K562 (cell line): ENCODE results near the gene RETREG2. TPM values are rescaled to one million over a fixed set of nuclear protein-coding genes. Genes with fewer than 3 reads are reported as not detected.

Source experiments
- ATAC-seq: fragments of 200-7000 bp; cut with Tn5 transposase; 3 replicates; pipeline ENCODE4 v1.9.1; 2020; ENCODE audit warnings: moderate library complexity
- BruUV-seq: library from RNA; stranded (reverse); fragments of 400-500 nt; replicated peaks from 2 replicates; lab custom pipeline; 2021; lab: Mats Ljungman, UMichigan
- CTCF ChIA-PET: fragments of 300-600 bp; formaldehyde crosslinking; extraction: SDS; loops from one replicate; lab custom pipeline; 2021; ENCODE audit warnings: low intra/inter-chr PET ratio; lab: Yijun Ruan, JAX
- POLR2A ChIA-PET: fragments of 300-600, 350-650 bp; sonication (Branson Sonifier 250); formaldehyde crosslinking; extraction: SDS; loops from one replicate; lab custom pipeline; 2021; ENCODE audit warnings: antibody characterized with exemption, inconsistent platforms; lab: Yijun Ruan, JAX
- DNase-seq, 4 experiments: peaks; one replicate each; pipeline versions ENCODE4 v3.0.0 to v3.0.0-alpha.2; 2011 to 2018; ENCODE audit warnings: low spot score in 3 of 4, mixed read lengths in 3 of 4; ENCODE audit errors: extremely low read depth in 1 of 4
- FAIRE-seq: peaks from 2 replicates; lab custom pipeline; 2011; peaks lifted over from hg19 to GRCh38; lab: Jason Lieb, UNC
- H2AFZ ChIP-seq: 2 replicates; pipeline ENCODE4 v1.6.0; 2011; ENCODE audit warnings: low read depth, low read length, control low read depth, inconsistent platforms
- H3K27ac ChIP-seq: fragments of 200-600 bp; 3 replicates; pipeline ENCODE4 v1.8.0; 2011; ENCODE audit warnings: low read depth, mild to moderate bottlenecking, control low read depth, inconsistent platforms, low read length, moderate library complexity, mixed read lengths; ENCODE audit errors: extremely low read depth
- H3K27me3 ChIP-seq, 2 experiments: fragments of 300-600 bp in 1 of 2; 2 replicates in 1 of 2; 3 replicates in 1 of 2; pipeline versions ENCODE4 v1.6.0 to v1.8.0; 2011; ENCODE audit warnings: inconsistent platforms in 2 of 2, low read length in 2 of 2, mild to moderate bottlenecking in 1 of 2, mixed read lengths in 1 of 2, moderate library complexity in 1 of 2; ENCODE audit not compliant: control insufficient read depth in 2 of 2, insufficient read depth in 2 of 2
- H3K36me3 ChIP-seq: fragments of 300-600 bp; 3 replicates; pipeline ENCODE4 v1.8.0; 2011; ENCODE audit warnings: mild to moderate bottlenecking, low read length, inconsistent platforms; ENCODE audit not compliant: control insufficient read depth, insufficient read depth
- H3K4me1 ChIP-seq, 2 experiments: fragments of 200-600 bp in 1 of 2; replicated peaks in 1 of 2; 2 replicates in 1 of 2; 3 replicates in 1 of 2; pipeline versions ENCODE4 v1.5.1 to v1.8.0; 2011; ENCODE audit warnings: inconsistent platforms in 2 of 2, low read length in 2 of 2, mild to moderate bottlenecking in 1 of 2, mixed read lengths in 1 of 2, moderate library complexity in 1 of 2; ENCODE audit not compliant: control insufficient read depth in 2 of 2, insufficient read depth in 2 of 2
- H3K4me2 ChIP-seq: 2 replicates; pipeline ENCODE4 v1.6.1; 2011; ENCODE audit warnings: low read length, control low read depth, inconsistent platforms, mixed read lengths; ENCODE audit not compliant: insufficient read depth
- H3K4me3 ChIP-seq: fragments of 200-600 bp; sonication (generic), shearing (Covaris generic); 2 replicates; pipeline ENCODE4 v1.5.1; 2016; ENCODE audit warnings: control low read depth, inconsistent platforms
- H3K79me2 ChIP-seq: fragments of 200-600 bp; 3 replicates; pipeline ENCODE4 v1.8.0; 2011; ENCODE audit warnings: low read length, inconsistent platforms; ENCODE audit not compliant: control insufficient read depth, insufficient read depth
- H3K9ac ChIP-seq, 2 experiments: 2 replicates each; pipeline versions ENCODE4 v1.6.0 to v1.6.1; 2011; ENCODE audit warnings: low read depth in 2 of 2, low read length in 2 of 2, control low read depth in 1 of 2, inconsistent platforms in 1 of 2, mild to moderate bottlenecking in 1 of 2, mixed read lengths in 1 of 2; ENCODE audit not compliant: insufficient read depth in 1 of 2
- H3K9me1 ChIP-seq: one replicate; pipeline ENCODE4 v1.6.0; 2011; ENCODE audit warnings: inconsistent platforms, mild to moderate bottlenecking, low read length, moderate library complexity; ENCODE audit not compliant: control insufficient read depth, insufficient read depth
- H3K9me3 ChIP-seq: replicated peaks from 2 replicates; pipeline ENCODE4 v1.5.1; 2011; ENCODE audit warnings: low read depth, low read length, inconsistent platforms; ENCODE audit not compliant: control insufficient read depth, insufficient read depth
- H4K20me1 ChIP-seq: replicated peaks from 2 replicates; pipeline ENCODE4 v1.6.1; 2011; ENCODE audit warnings: low read length, inconsistent platforms, mixed read lengths; ENCODE audit not compliant: control insufficient read depth, insufficient read depth
- POLR2G ChIP-seq: fragments of 200-400 bp; formaldehyde crosslinking; IDR thresholded peaks from 2 replicates; pipeline ENCODE4 v1.6.1; 2017; ENCODE audit warnings: low read depth, mild to moderate bottlenecking, antibody characterized with exemption, low read length, moderate library complexity
- ZNF644 ChIP-seq: fragments of 200-800 bp; sonication (Bioruptor generic); IDR thresholded peaks from 2 replicates; pipeline ENCODE4 v1.6.1; 2016; ENCODE audit warnings: low read depth, missing genetic modification characterization, missing compliant biosample characterization
- WGBS: fragments of 100-300 bp; shearing (Covaris generic); methylation state at CpG from one replicate; pipeline ENCODE4 v1.1.6; 2016; ENCODE audit warnings: low coverage, mixed read lengths; ENCODE audit not compliant: insufficient coverage; ENCODE audit errors: missing lambda C conversion rate; 5-methylcytosine and 5-hydroxymethylcytosine counted together
- in situ Hi-C: fragments of 300-500 bp; cut with MboI; formaldehyde crosslinking; loops from 4 replicates; pipeline ENCODE4 v1.15.0; 2018; ENCODE audit warnings: inconsistent platforms, mixed read lengths
- intact Hi-C: fragments of 100-400 bp; cut with micrococcal nuclease; formaldehyde crosslinking; loops from 2 replicates; pipeline ENCODE4 v1.14.2; 2022
- polyA plus RNA-seq, 8 experiments: library from polyadenylated mRNA; depleted of rRNA in 4 of 8; stranded (reverse) in 5 of 8; unstranded in 3 of 8; fragments of >200 nt; fragmentation: Nextera tagmentation in 2 of 8; fragmentation: Illumina TruSeq in 1 of 8; extraction: Ambion mirVana in 2 of 8; extraction: Trizol in 1 of 8; gene quantifications; 2 replicates each; pipeline versions ENCODE4 v1.2.1 to v1.2.3, GENCODE V29; 2011 to 2014; ENCODE audit warnings: inconsistent platforms in 1 of 8, missing spikeins in 1 of 8
- total RNA-seq, 7 experiments: library from RNA; depleted of rRNA in 6 of 7; stranded (reverse); fragments of >200 nt in 6 of 7; fragmentation: Illumina TruSeq in 2 of 7; extraction: Trizol in 2 of 7; gene quantifications; 2 replicates each; pipeline versions ENCODE4 v1.2.1 to v1.2.3, GENCODE V29; 2011 to 2021; ENCODE audit warnings: low replicate concordance in 1 of 7
- TF ChIP-seq, protein P1 (sequence below): sonication (generic); formaldehyde crosslinking; IDR thresholded peaks from 2 replicates; pipeline ENCODE4 v1.5.0; 2020; ENCODE audit warnings: missing genetic modification reagents

The RETREG2 gene
- total and polyA plus RNA-seq, 9 of the 15 experiments (the other 6 are each of a cell fraction or from before 2014, with no cell fraction given), result 4.9 to 40.1 (median 19.2) TPM

DNA sequence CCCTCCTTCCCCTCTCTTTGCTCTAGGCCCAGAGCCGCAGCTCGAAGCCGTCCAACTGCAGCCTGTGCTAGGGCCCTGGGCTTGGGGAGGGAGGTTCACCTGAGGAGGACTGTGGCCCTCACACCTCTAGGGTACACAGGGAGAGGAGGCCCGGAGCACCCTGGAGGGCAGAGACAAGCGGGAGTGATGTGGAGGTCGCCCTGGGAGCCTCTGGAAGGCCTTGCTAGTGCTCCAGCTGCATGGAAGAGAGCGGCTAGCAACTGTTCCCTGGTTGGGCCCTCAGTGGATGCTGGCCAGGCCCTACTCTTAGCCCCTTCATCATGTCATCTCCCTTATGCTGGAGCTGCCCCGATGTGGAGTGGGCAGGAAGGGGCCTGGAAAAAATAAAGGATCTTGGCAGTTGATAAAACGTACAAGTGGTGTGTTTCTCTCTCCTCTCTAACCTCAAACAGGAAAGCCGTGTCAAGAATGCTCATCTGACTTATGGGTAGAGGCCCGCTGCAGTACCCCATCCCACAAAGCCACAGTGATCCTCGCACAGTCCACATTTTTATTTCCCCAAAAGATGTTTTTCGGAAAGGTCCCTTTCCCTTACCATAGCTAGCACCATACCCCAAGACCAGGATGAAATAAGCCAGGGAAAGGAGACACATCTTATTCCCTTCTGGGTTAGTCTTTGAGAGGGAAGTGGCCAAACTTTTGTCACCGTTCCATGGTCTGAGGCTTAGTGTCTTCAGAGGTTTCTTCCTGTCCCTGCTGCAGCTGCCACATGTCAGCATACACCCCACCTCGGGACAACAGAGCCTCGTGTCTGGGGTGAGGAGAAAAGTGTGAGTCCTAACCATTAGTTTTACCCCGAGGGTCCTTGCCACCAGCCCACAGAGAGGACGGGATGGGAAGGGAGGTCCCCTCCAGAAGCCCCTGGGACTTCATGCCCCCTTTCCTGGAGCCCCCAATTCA, 31.4 kb downstream of the RETREG2 start:
- WGBS, result 81% methylated on average over 9 of the region's 18 CpGs
- TF ChIP-seq POLR2G, result 0 out of 2 replicates have a peak, but pooled peaks have one; percentile 14
- no peak for TF ChIP-seq ZNF644 (tag)
- TF ChIP-seq, protein P1, sequence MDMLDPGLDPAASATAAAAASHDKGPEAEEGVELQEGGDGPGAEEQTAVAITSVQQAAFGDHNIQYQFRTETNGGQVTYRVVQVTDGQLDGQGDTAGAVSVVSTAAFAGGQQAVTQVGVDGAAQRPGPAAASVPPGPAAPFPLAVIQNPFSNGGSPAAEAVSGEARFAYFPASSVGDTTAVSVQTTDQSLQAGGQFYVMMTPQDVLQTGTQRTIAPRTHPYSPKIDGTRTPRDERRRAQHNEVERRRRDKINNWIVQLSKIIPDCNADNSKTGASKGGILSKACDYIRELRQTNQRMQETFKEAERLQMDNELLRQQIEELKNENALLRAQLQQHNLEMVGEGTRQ (CRISPR knock-in tag), result no peak
- intact Hi-C loops (no loop called here), in situ Hi-C loops (loop anchor here (5.0 kb wide), 1 partner anchor 37 kb away; the partner anchor contains the start of gene SLC23A3)
- Histone ChIP-seq H2AFZ (no peak overlapping the region), H3K27ac (no peak overlapping the region), H3K4me1 (peaks cover 16 to 17% of the 10 kb centered on the region in 2 experiments; a peak in 4 of 5 replicates), H3K9ac (peak overlapping the region in 1 of 2 experiments; percentile 42; a peak in 1 of 4 replicates), H3K27me3 (no peaks in the 10 kb centered on the region), H3K4me2 (no peak overlapping the region), H3K4me3 (no peak overlapping the region), H4K20me1 (peaks cover 11% of the 10 kb centered on the region; the same call in 1 of the 2 replicates), H3K9me3 (no peaks in the 10 kb centered on the region), H3K9me1 (no peaks in the 10 kb centered on the region), H3K36me3 (peaks cover 66% of the 10 kb centered on the region; the same call in 2 of the 3 replicates), H3K79me2 (no peaks in the 10 kb centered on the region)
- ChIA-PET POLR2A (interaction anchor here (0.7 kb wide), 1 partner anchor 38 kb away, joined by 3 read pairs; no protein-coding TSS in a partner anchor), CTCF (no interaction called here)
- FAIRE-seq (no peak), DNase-seq (no peak), ATAC-seq (no peak)
- BruUV-seq, result no TSS peak
